ENCODE data around the gene TP53BP2. TPM values are rescaled to one million over a fixed set of nuclear protein-coding genes. Genes with fewer than 3 reads are reported as not detected.
A peak's percentile ranks its signal among the peaks of the same experiment; 100 is the strongest.

Gene TP53BP2
- total and polyA plus RNA-seq, 2 experiments from 2014 or later: 36.8 to 93.5 TPM

DNA sequence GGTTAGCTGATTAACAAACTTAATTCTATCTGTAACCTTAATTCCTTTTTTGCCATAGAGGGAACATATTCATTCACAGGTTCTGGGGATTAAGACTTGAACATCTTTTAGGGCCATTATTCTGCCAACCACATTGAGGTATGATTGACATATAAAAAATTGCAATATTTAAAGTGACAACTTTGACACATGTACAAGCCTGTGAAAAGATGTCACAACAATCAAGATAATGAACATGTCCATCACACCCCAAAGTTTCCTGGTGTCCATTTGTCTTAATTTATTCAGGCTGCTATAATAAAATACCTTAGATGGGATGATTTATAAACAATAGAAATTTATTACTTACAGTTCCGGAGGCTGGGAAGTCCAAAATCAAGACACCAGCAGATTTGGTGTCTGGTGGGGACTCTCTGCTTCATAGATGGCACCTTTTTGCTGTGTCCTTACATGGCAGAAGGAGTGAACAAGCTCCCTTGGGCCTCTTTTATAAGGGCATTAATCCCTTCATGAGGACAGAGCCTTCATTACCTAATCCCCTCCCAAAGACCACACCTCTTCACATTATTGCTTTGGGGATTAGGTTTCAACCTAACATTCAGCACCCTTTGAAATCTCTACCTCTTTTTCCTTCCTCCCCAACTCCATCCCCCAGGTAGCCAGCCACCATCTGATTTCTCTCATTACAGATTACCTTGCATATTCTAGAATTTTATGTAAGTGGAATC lies 33.0 kb upstream of the TP53BP2 start:
- no peaks in the 10 kb centered on the region for H3K27me3 ChIP-seq
- peaks cover 7% of the 10 kb centered on the region for H3K4me1 ChIP-seq (ENCODE audit: low read depth)
- H3K9me3 ChIP-seq (ENCODE audit: low read depth): no peaks in the 10 kb centered on the region
- DNase-seq (ENCODE audit: low read depth in 1 of 2, low spot score in 1 of 2): no peak
- no peak overlapping the region for H3K4me3 ChIP-seq
- no peak overlapping the region for H3K27ac ChIP-seq
- TF ChIP-seq, protein P1, sequence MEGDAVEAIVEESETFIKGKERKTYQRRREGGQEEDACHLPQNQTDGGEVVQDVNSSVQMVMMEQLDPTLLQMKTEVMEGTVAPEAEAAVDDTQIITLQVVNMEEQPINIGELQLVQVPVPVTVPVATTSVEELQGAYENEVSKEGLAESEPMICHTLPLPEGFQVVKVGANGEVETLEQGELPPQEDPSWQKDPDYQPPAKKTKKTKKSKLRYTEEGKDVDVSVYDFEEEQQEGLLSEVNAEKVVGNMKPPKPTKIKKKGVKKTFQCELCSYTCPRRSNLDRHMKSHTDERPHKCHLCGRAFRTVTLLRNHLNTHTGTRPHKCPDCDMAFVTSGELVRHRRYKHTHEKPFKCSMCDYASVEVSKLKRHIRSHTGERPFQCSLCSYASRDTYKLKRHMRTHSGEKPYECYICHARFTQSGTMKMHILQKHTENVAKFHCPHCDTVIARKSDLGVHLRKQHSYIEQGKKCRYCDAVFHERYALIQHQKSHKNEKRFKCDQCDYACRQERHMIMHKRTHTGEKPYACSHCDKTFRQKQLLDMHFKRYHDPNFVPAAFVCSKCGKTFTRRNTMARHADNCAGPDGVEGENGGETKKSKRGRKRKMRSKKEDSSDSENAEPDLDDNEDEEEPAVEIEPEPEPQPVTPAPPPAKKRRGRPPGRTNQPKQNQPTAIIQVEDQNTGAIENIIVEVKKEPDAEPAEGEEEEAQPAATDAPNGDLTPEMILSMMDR (IDR thresholded peaks at IDR 0.05; ENCODE audit: low read depth, low read length): no peak
- no peaks in the 10 kb centered on the region for H3K36me3 ChIP-seq

GRCh38 chr1:223877804-223878203 lies 32.1 kb upstream of the TP53BP2 start:
- H3K27ac ChIP-seq: peak overlapping the region; percentile 22
- no peak overlapping the region for H3K4me3 ChIP-seq
- H3K4me1 ChIP-seq (ENCODE audit: low read depth): peaks cover 10% of the 10 kb centered on the region
- TF ChIP-seq, protein P1 (IDR thresholded peaks at IDR 0.05; ENCODE audit: low read depth, low read length): no peak
- peak in 1 of 2 donors; percentile 27 for DNase-seq (ENCODE audit: low read depth in 1 of 2, low spot score in 1 of 2)
- H3K9me3 ChIP-seq (ENCODE audit: low read depth): no peaks in the 10 kb centered on the region
- H3K27me3 ChIP-seq: no peaks in the 10 kb centered on the region
- H3K36me3 ChIP-seq: no peaks in the 10 kb centered on the region

- H3K4me1 ChIP-seq (ENCODE audit: low read depth): peaks cover 13% of the 10 kb centered on the region
- no peaks in the 10 kb centered on the region for H3K36me3 ChIP-seq
- H3K27ac ChIP-seq: no peak overlapping the region
- no peaks in the 10 kb centered on the region for H3K27me3 ChIP-seq
- H3K9me3 ChIP-seq (ENCODE audit: low read depth): no peaks in the 10 kb centered on the region
- DNase-seq (ENCODE audit: low read depth in 1 of 2, low spot score in 1 of 2): no peak
- no peak overlapping the region for H3K4me3 ChIP-seq
- TF ChIP-seq, protein P1 (IDR thresholded peaks at IDR 0.05; ENCODE audit: low read depth, low read length): no peak
Measured at GRCh38 chr1:223876590-223876989, 30.8 kb upstream of the TP53BP2 start.

DNA sequence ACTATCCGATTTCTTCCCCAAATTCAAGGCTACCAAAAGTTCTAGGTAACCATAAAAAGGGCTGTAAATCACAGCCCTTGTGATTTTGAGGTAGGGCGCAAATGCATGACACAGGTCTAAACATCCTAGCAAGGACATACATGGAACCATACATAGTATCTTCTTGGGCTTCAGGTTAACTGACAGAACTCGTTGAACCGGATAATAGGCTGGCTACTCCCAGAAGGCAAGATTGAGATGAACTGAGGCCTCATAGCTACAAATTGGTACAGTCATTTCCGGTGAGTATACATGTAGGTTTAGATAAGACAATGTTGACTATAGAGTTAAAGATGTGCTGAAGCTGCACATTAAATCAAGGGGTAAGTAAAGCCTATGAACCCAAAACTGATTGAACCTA lies 27.3 kb upstream of the TP53BP2 start:
- no peaks in the 10 kb centered on the region for H3K9me3 ChIP-seq (ENCODE audit: low read depth)
- DNase-seq (ENCODE audit: low read depth in 1 of 2, low spot score in 1 of 2): no peak
- H3K36me3 ChIP-seq: no peaks in the 10 kb centered on the region
- TF ChIP-seq, protein P1 (IDR thresholded peaks at IDR 0.05; ENCODE audit: low read depth, low read length): no peak
- H3K27me3 ChIP-seq: no peaks in the 10 kb centered on the region
- H3K4me1 ChIP-seq (ENCODE audit: low read depth): peaks cover 22% of the 10 kb centered on the region
- no peak overlapping the region for H3K27ac ChIP-seq
- no peak overlapping the region for H3K4me3 ChIP-seq

DNA sequence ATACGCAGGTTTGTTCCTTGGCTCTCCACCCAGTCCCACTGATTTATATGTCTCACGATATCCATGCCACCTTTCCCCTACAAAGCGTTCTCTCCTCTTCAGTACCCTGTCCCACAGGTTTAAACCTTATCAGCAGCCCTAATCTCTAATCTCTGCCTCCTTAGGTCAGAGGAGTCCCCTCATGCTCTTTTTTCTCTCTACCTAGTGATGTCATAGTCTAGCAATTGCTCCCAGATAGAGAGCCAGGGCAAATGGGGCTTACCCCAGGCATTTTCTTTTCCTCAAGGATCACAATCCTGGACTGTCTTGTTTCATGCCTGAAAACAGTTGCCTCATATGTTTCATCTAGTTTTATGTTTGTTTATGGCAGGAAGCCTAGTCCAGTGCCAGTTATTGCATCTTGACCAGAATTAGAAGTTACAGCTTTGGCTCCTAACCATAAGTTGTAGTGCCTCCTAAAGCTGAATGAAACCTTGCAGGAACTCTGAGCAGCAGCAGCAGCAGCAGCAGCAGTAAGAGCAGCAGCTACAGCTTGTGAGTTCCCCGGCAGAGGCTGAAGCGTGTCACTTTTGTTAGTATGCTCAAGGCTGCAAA lies 26.7 kb upstream of the TP53BP2 start:
- peak in 1 of 2 donors; percentile 10 for DNase-seq (ENCODE audit: low read depth in 1 of 2, low spot score in 1 of 2)
- H3K27me3 ChIP-seq: no peaks in the 10 kb centered on the region
- no peaks in the 10 kb centered on the region for H3K9me3 ChIP-seq (ENCODE audit: low read depth)
- no peaks in the 10 kb centered on the region for H3K36me3 ChIP-seq
- H3K27ac ChIP-seq: peak overlapping the region; percentile 45
- no peak overlapping the region for H3K4me3 ChIP-seq
- peaks cover 16% of the 10 kb centered on the region for H3K4me1 ChIP-seq (ENCODE audit: low read depth)
- TF ChIP-seq, protein P1 (IDR thresholded peaks at IDR 0.05; ENCODE audit: low read depth, low read length): no peak

Measured in cardiac muscle cell (in vitro differentiated cells and primary cell).